ENCODE data around the gene SLC6A18.

DNA sequence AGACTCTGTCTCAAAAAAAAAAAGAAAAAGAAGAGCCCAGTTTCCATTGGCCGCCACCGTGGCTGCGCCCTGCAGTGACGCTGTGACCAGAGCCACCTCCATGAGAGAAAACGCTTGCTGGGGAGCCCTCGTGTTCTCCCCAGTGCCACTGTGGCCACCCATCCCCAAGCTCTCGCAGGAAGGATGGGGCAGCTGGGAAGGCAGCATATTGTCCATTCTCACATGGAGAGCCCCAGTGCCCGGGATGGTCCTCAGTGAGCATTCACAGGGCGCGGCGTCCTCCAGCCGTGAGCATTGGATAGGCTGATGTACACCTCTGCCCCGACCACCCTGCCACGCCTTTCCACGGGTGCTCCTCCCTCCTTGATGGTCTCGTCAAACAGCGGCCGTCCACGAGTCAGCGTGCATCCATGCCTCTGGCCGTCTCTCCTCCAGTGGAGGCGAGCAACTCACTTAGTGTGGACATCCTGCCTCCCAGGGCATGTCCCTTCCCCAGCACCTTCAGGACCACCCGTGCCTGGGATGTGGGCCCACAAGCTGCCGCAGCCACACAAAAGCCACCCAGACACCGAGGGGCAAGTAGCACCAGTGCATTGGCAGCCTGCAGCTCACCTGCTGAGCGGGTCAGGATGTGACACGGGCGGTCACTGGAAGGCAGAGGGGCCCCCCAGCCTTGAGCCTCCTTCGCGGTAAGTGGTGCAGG, 47.2 kb upstream of the SLC6A18 start:
- TF ChIP-seq CTCF (IDR thresholded peaks at IDR 0.05; ENCODE audit: poor library complexity), result no peak
- TF ChIP-seq EZH2 (IDR thresholded peaks at IDR 0.05; ENCODE audit: borderline replicate concordance), result no peak
- TF ChIP-seq EZH2phosphoT487 (IDR thresholded peaks at IDR 0.05; ENCODE audit: low read depth, severe bottlenecking, unreplicated experiment), result no peak

Measured in hepatocyte (in vitro differentiated cells).